MM.1S (cell line): ENCODE results near the gene NR1D2.

ENCODE experiments used
- EZH2 ChIP-seq: fragments of 300-600 bp; sonication (generic); optimal IDR thresholded peaks from 2 replicates; pipeline ENCODE3; 2017; ENCODE audit warnings: low read depth, mild to moderate bottlenecking, antibody characterized with exemption, low read length, mixed read lengths
- EZH2phosphoT487 ChIP-seq: fragments of 300-600 bp; sonication (generic); IDR thresholded peaks from 2 replicates; pipeline ENCODE4 v1.6.1; 2018; ENCODE audit warnings: antibody characterized with exemption, low read length
- TF ChIP-seq, protein P1 (sequence below): fragments of 300-600 bp; sonication (generic); IDR thresholded peaks from 2 replicates; pipeline ENCODE4 v1.5.1; 2016; ENCODE audit warnings: antibody characterized with exemption, low read length, mixed read lengths

DNA sequence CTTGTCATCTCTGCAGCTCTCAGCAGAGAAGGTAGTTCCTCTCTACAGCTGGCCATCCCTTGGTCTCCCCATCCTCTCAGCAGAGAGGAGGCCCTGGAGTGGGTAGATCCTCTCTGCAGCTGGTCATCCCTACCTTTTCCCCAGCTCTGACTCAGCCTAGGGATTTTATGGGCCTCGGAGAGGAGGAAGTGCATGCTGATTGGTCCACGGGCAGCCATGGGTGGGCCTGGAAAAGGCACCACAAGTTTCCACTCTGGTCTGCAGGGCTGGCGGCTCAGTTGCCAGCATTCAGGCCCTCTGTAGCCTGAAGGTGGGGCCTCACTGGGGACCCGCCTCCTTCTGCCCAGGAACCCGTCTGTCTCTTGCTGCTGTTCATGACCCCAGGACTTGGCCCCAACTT is 36.9 kb downstream of the NR1D2 start:
- no peak for TF ChIP-seq EZH2phosphoT487
- TF ChIP-seq, protein P1, sequence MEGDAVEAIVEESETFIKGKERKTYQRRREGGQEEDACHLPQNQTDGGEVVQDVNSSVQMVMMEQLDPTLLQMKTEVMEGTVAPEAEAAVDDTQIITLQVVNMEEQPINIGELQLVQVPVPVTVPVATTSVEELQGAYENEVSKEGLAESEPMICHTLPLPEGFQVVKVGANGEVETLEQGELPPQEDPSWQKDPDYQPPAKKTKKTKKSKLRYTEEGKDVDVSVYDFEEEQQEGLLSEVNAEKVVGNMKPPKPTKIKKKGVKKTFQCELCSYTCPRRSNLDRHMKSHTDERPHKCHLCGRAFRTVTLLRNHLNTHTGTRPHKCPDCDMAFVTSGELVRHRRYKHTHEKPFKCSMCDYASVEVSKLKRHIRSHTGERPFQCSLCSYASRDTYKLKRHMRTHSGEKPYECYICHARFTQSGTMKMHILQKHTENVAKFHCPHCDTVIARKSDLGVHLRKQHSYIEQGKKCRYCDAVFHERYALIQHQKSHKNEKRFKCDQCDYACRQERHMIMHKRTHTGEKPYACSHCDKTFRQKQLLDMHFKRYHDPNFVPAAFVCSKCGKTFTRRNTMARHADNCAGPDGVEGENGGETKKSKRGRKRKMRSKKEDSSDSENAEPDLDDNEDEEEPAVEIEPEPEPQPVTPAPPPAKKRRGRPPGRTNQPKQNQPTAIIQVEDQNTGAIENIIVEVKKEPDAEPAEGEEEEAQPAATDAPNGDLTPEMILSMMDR = no peak
- TF ChIP-seq EZH2 = no peak
